Erythroblast (primary cell): ENCODE measurements around the gene TMEM30A.

Experiments
- GATA1 ChIP-seq: IDR thresholded peaks from 2 replicates; pipeline ENCODE4 v1.6.1; 2011; ENCODE audit warnings: low read depth, mild to moderate bottlenecking, control low read depth, low read length, moderate library complexity
- POLR2A ChIP-seq: IDR thresholded peaks from 2 replicates; pipeline ENCODE4 v1.6.1; 2011; ENCODE audit warnings: mild to moderate bottlenecking, low read length

- TF ChIP-seq POLR2A (no peak), GATA1 (no peak)
Observed at GRCh38 chr6:75329703-75330102, 45.1 kb upstream of the TMEM30A start.
